ENCODE results near the gene SMIM38.

GRCh38 chr11:69183613-69184012 is 27.9 kb downstream of the SMIM38 start:
- no peak for TF ChIP-seq CTCF (IDR thresholded peaks at IDR 0.05)
- TF ChIP-seq EZH2 (IDR thresholded peaks at IDR 0.05; ENCODE audit: borderline replicate concordance, insufficient read depth, low read depth, low read length, poor library complexity, severe bottlenecking): no peak

Data from B cell (primary cell).